ENCODE data around the gene CREB1. TPM values are rescaled to one million over a fixed set of nuclear protein-coding genes. Genes with fewer than 3 reads are reported as not detected.
"Not testable (repeated sequence)": the region's sequence is repeated elsewhere in the genome, so short reads cannot be mapped to it uniquely, and the experiment has no call there.

CREB1 gene
- total RNA-seq, 1 donor from 2014 or later: 127 TPM

DNA sequence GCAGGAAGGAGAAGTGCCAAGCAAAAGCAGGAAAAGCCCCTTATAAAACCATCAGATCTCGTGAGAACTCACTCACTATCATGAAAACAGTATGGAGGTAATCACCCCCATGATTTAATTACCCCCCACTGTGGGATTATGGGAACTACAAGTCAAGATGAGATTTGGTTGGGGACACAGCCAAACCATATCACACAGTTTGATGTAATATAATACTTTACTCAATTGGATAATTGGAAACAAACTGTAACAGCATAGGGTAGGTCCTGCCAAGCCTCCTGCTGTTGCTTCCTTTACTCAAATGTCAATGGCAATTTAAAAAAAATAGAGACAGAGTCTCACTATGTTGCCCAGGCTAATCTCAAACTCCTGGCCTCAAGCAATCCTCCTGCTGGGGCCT is 110.9 kb downstream of the CREB1 start:
- no peak overlapping the region for H3K4me3 Mint-ChIP-seq
- no peak overlapping the region for H3K27ac Mint-ChIP-seq
- TF ChIP-seq, protein P1, sequence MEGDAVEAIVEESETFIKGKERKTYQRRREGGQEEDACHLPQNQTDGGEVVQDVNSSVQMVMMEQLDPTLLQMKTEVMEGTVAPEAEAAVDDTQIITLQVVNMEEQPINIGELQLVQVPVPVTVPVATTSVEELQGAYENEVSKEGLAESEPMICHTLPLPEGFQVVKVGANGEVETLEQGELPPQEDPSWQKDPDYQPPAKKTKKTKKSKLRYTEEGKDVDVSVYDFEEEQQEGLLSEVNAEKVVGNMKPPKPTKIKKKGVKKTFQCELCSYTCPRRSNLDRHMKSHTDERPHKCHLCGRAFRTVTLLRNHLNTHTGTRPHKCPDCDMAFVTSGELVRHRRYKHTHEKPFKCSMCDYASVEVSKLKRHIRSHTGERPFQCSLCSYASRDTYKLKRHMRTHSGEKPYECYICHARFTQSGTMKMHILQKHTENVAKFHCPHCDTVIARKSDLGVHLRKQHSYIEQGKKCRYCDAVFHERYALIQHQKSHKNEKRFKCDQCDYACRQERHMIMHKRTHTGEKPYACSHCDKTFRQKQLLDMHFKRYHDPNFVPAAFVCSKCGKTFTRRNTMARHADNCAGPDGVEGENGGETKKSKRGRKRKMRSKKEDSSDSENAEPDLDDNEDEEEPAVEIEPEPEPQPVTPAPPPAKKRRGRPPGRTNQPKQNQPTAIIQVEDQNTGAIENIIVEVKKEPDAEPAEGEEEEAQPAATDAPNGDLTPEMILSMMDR (IDR thresholded peaks at IDR 0.05): no peak
- intact Hi-C loops (cut with micrococcal nuclease): no loop called here
- CTCF ChIA-PET: no interaction called here
- ATAC-seq (ENCODE audit: low read depth) (no peak), DNase-seq (no peak)
- H3K27me3 Mint-ChIP-seq: no peaks in the 10 kb centered on the region
- POLR2A ChIA-PET: no interaction called here
- peaks cover 4% of the 10 kb centered on the region for H3K4me1 Mint-ChIP-seq
- H3K9me3 Mint-ChIP-seq: peaks cover 11% of the 10 kb centered on the region
- peaks cover 2% of the 10 kb centered on the region for H3K36me3 Mint-ChIP-seq (ENCODE audit: low read depth)

DNA sequence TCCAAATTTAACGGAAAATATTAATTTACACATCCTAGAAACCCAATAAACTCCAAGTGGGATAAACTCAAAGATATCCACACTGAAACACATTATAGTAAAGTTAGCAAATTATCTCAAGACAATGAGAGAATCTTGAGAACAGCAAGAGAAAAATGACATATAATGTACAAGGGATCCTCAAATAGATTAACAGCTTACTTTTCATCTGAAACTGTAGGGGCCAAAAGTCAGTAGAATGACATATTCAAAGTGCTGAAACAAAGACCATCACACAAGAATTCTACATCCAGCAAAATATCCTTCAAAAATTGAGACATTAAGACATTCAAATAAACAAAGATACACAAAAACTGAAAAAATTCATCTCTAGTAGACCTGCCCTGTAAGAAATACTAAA is 114.1 kb downstream of the CREB1 start:
- no peak for ATAC-seq (ENCODE audit: low read depth)
- CTCF ChIA-PET: no interaction called here

DNA sequence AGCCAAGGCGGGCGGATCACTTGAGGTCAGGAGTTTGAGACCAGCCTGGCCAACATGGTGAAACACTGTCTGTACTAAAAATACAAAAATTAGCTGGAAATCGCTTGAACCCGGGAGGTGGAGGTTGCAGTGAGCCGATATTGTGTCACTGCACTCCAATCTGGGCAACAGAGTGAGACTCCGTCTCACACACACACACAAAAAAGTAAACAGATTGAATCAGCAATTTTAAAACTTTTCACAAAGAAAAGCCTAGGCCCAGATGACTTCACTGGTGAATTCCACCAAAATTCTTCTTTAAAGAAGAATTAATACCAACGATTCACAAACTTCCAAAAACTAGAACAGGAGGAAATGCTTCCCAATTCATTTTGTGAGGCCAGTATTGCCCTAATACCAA is 116.8 kb downstream of the CREB1 start:
- H3K4me3 Mint-ChIP-seq; H3K27ac Mint-ChIP-seq; H3K36me3 Mint-ChIP-seq (ENCODE audit: low read depth); H3K9me3 Mint-ChIP-seq; DNase-seq; POLR2A ChIA-PET; ATAC-seq (ENCODE audit: low read depth); H3K27me3 Mint-ChIP-seq; H3K4me1 Mint-ChIP-seq; CTCF ChIA-PET; intact Hi-C loops (cut with micrococcal nuclease): not testable (repeated sequence)

More for the DNA sequence above, 114.1 kb downstream of the CREB1 start:
- no peak overlapping the region for H3K4me3 Mint-ChIP-seq
- no peak for DNase-seq
- peaks cover 11% of the 10 kb centered on the region for H3K9me3 Mint-ChIP-seq
- POLR2A ChIA-PET: interaction anchor here (0.6 kb wide), 1 partner anchor 48 kb away, joined by 3 read pairs; no protein-coding TSS in a partner anchor
- peaks cover 2% of the 10 kb centered on the region for H3K36me3 Mint-ChIP-seq (ENCODE audit: low read depth)
- TF ChIP-seq, protein P1 (IDR thresholded peaks at IDR 0.05): no peak
- intact Hi-C loops (cut with micrococcal nuclease): no loop called here
- no peaks in the 10 kb centered on the region for H3K4me1 Mint-ChIP-seq
- H3K27ac Mint-ChIP-seq: no peak overlapping the region
- no peaks in the 10 kb centered on the region for H3K27me3 Mint-ChIP-seq

Other genes with a start within 250 kb of the CREB1 start
- gene METTL21A, start 95.4 kb downstream of the CREB1 start, total RNA-seq: 34.2 and 34.3 TPM in 2 replicates
- gene CCNYL1, start 181.7 kb downstream of the CREB1 start, total RNA-seq: 12.2 and 13.5 TPM in 2 replicates
- gene FZD5, start 239.9 kb downstream of the CREB1 start, total RNA-seq: 0.66 and 0.89 TPM in 2 replicates